ENCODE results near the gene COA5.

Gene COA5

GRCh38 chr2:98565286-98565860 lies 42.9 kb downstream of the COA5 start:
- no peaks in the 10 kb centered on the region for H3K27me3 ChIP-seq (replicated peaks)
- peaks cover 5% of the 10 kb centered on the region for H3K36me3 ChIP-seq (replicated peaks)
- TF ChIP-seq CTCF (IDR thresholded peaks at IDR 0.05; ENCODE audit: low read depth, low read length, missing control alignments), result no peak
- H3K4me3 ChIP-seq (ENCODE audit: low read depth, low read length), result no peak overlapping the region
- in situ Hi-C loops (cut with HindIII; ENCODE audit: low pct_ligation_motif_present, low sequenced_read_pairs), result no loop called here
- DNase-seq, result no peak
- no peak overlapping the region for H3K27ac ChIP-seq

- no peak for DNase-seq
- in situ Hi-C loops (cut with HindIII; ENCODE audit: low pct_ligation_motif_present, low sequenced_read_pairs), result no loop called here
- Histone ChIP-seq H3K36me3 (replicated peaks) (peaks cover 5% of the 10 kb centered on the region), H3K4me3 (ENCODE audit: low read depth, low read length) (no peak overlapping the region), H3K27ac (no peak overlapping the region), H3K27me3 (replicated peaks) (no peaks in the 10 kb centered on the region)
- no peak for TF ChIP-seq CTCF (IDR thresholded peaks at IDR 0.05; ENCODE audit: low read depth, low read length, missing control alignments)
These were observed 43.7 kb downstream of the COA5 start for GRCh38 chr2:98564541-98565132.

GRCh38 chr2:98563394-98563793 lies 44.9 kb downstream of the COA5 start:
- no peak for TF ChIP-seq CTCF (IDR thresholded peaks at IDR 0.05; ENCODE audit: low read depth, low read length, missing control alignments)
- DNase-seq, result no peak
- Histone ChIP-seq H3K36me3 (replicated peaks) (peaks cover 3% of the 10 kb centered on the region), H3K27me3 (replicated peaks) (no peaks in the 10 kb centered on the region), H3K4me3 (ENCODE audit: low read depth, low read length) (no peak overlapping the region), H3K27ac (no peak overlapping the region)
- in situ Hi-C loops (cut with HindIII; ENCODE audit: low pct_ligation_motif_present, low sequenced_read_pairs), result no loop called here

GRCh38 chr2:98561902-98562695 lies 46.2 kb downstream of the COA5 start:
- Histone ChIP-seq H3K4me3 (ENCODE audit: low read depth, low read length) (no peak overlapping the region), H3K27ac (no peak overlapping the region), H3K27me3 (replicated peaks) (no peaks in the 10 kb centered on the region), H3K36me3 (replicated peaks) (peaks cover 3% of the 10 kb centered on the region)
- no peak for TF ChIP-seq CTCF (IDR thresholded peaks at IDR 0.05; ENCODE audit: low read depth, low read length, missing control alignments)
- peak; percentile 27 for DNase-seq
- in situ Hi-C loops (cut with HindIII; ENCODE audit: low pct_ligation_motif_present, low sequenced_read_pairs), result no loop called here

GRCh38 chr2:98561018-98561417 lies 47.3 kb downstream of the COA5 start:
- no peak for DNase-seq
- no peaks in the 10 kb centered on the region for H3K27me3 ChIP-seq (replicated peaks)
- no peak for TF ChIP-seq CTCF (IDR thresholded peaks at IDR 0.05; ENCODE audit: low read depth, low read length, missing control alignments)
- H3K4me3 ChIP-seq (ENCODE audit: low read depth, low read length), result no peak overlapping the region
- in situ Hi-C loops (cut with HindIII; ENCODE audit: low pct_ligation_motif_present, low sequenced_read_pairs), result no loop called here
- no peak overlapping the region for H3K27ac ChIP-seq
- peaks cover 3% of the 10 kb centered on the region for H3K36me3 ChIP-seq (replicated peaks)
